GM21529 (cell line): ENCODE measurements around the gene DGKH.
"Not testable (repeated sequence)": the region's sequence is repeated elsewhere in the genome, so short reads cannot be mapped to it uniquely, and the experiment has no call there.

Source experiments
- ATAC-seq: cut with Tn5 transposase; IDR thresholded peaks from one replicate; pipeline ENCODE4 v1.9.1; 2021; ENCODE audit not compliant: unreplicated experiment

Gene DGKH

DNA sequence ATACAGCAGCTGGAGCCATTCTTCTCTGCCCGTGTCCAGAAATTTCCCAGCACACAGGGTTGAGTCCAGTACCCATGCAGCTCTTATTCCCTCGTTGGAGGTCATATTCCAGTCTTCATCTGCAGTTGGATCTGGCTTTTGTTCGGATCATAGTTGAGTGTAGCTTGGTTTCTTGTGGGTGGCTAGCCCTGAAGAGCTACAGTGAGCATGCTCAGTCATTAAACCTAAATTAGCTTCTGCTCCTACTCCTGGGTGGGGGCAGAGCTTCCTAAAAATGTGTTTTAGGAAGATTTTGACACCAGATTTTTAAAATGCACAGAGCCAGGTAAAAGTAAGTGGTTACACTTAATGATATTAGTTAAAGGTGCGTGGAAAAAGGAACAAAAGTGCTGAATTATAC, 64.4 kb downstream of the DGKH start:
- ATAC-seq, result no peak

DNA sequence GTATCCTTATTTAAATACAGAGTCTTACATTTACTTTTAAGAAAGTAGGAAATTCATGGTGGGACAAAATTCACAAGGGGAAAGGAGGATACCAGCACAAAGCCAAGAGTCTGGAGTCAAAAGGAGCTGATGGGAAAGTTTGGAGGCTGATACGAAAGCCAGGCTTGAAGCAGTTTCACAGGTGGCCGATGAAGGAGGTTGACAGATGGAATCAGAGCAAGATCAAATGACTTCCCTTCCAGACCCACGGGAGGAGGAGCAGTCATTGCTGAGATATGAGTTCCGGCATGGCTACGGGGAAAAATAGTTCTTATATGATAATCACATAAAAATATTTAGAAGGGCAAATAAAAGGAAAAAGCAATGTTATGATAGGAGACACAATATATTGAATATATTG, 65.0 kb downstream of the DGKH start:
- no peak for ATAC-seq

DNA sequence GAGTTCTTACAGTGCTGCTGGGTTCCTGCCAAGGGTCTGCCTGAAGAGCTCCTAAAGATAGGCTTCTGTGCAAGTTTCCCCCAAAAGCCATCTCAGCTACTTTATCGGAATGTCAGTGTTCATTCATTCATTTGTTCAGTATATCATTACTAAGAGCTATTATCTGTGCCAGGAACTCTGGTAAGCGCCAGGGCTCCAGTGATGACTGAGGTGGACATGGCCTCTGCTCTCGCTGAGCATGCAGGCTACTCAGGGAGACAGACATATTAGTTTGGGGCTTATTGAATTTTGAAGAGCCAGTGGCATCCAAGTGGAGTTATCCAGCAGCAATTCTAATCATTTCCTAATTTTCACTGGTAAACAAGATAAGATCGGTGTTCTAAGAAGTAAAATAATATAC, 65.8 kb downstream of the DGKH start:
- no peak for ATAC-seq

DNA sequence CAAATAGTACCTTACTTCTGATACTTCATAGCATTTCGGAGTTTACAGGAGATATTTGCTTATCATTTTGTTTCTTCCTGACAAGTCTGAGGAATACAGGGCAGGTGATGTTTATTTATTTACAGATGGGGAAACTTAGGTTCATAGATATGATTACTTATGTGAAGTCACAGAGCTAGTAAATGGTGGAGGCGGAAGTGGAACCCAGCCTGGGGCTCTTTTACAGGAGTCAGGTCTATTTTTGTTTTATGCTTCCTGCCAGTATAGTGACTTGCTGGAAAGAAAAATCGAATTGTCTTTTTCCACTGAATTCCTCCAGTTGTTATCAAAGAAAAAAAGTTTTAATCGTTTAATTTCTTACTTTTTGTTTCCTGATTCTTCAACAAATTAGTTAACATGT, 66.5 kb downstream of the DGKH start:
- ATAC-seq, result no peak

DNA sequence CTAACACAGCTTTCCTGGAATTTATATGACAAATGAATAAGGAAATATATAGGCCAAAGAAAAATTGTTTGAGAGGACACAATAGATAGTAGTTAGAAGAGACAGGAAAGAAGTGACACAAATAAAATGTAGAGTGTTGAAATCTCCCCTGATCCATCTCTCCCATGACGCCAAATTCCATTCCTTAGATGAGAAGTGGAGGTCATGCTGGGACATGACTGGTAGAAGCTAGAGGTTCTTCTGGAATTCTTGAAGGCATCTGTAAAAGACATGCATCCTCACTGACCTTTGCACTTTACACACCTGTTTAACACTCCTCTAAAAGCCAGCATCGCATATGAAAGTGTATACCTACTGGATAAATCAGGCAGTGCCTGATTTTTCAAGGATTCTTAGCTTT, 67.8 kb downstream of the DGKH start:
- no peak for ATAC-seq

DNA sequence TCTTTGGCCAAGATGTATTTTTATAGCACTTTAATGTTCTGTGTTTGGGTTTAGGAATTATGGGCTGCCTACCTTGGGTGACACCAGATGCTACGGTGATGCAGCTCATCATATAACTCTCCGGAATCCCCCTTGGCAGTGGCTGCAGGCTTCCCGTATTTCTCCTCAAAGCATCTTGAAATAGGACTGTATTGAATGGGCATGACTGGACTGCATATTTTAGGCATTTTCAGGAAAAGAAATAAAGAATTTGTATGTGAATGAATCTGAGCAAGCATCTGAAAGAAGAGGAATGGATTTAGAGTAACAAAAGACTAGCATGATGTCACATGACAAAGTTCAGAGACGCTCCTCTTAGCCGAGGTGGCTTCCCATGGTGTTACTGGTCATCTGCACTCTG, 70.6 kb downstream of the DGKH start:
- no peak for ATAC-seq

DNA sequence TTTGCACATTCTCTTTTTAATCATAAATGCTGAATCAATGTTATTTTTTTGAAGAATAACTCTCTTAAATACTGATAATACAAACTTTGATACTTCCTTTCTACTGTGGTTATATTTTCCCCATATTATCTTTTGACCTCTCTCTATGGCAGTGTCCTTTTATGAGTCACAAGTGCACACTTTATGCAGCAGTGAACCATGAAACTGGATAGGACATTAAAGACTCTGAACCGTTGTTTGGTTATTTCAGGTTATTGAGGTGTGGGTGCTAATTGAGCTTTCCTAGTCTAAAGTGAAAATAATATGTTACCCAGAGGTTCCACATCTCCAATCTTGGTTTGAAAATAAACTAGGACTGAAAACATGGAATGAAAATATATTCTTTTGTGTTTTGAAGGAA, 71.4 kb downstream of the DGKH start:
- peak; percentile 49 for ATAC-seq

DNA sequence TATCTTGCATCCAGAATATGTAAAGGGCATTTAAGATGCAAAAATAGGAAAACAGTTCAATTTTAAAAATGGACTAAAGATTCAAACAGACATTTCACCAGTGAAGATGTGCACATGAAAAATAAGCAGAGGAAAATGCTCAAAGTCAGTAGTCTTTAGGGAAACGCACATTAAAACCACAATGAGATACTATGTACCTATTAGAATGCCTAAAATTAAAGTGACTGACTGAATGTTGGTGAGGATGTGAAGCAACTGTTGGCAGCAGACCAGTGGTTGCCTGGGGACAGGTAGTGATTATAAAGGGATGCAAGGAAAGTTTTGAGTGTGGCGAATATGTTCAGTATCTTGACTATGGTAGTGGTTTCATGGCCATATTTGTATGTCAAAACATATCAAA, 75.2 kb downstream of the DGKH start:
- no peak for ATAC-seq

DNA sequence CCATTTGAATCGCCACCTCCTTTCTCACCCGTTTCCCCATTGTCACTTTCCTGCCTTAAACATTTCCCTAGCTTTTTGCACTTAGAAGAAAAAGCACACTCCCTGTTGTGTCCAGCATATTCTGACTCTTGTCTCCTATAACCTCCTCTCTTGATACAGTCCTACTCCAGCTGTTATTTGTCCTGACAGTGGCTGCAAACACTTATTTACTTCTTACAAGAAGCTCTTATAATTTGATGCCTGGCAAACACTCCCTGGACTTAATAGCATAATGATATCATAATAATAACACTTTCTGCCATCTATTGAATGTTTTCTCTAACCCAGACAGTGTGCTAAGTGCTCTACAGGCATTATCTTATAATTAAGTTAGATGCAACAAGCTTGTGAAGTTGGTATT, 76.6 kb downstream of the DGKH start:
- ATAC-seq, result no peak

DNA sequence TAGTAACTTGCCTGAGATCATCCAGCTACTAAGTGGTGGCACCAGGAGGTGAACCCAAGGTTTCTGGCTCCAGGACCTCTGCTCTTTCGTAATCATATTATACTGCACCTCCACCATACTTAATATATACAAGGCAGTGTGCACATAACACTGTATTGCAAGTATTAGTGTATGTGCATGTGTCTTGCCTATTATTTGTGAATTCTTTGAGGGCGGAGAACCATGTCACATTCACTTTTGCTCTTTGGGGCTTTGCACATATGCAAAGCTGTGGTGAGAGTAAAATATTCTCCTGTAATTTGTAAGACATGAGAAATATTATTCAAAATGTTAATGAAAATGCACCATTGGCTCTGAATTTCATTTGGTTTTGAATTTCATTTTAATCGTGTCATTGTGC, 78.6 kb downstream of the DGKH start:
- ATAC-seq, result no peak

DNA sequence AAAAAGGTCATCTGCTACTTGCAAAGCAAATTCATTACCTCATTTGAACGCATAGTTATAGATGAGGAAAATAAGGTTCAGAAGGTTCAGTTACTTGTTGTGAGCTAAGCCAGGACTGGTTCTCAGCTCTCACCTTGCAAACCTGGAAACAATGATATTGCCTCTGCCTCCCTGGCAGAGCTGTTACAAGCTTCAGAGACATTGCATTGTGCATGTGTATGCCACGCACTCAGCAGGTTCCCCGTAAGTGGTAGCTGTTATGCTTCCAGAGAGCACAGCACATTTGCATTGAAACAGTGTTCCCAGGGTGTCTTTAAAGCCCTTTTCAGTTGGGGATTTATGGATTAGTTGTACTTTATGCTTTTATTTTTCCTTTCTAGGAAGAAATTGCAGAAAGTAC, 80.6 kb downstream of the DGKH start:
- ATAC-seq, result no peak

DNA sequence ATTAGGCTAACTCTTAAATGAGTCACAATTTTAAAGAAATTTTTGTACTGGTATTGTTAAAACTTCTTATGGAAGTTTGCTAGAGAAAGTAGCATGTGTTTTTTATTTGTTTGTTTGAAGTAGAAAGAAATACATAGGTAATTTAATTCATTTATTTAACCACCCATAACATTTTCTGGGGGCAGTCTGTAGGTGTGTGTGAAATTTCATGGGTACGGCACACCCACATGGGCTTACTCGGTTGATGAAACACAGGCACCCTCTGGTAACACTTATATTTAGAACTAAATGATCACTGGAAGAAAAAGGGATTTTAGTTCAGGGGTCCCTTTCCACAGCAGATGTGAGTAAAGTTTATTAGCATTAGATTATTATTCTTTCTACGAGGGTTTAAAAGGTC, 88.1 kb downstream of the DGKH start:
- no peak for ATAC-seq

DNA sequence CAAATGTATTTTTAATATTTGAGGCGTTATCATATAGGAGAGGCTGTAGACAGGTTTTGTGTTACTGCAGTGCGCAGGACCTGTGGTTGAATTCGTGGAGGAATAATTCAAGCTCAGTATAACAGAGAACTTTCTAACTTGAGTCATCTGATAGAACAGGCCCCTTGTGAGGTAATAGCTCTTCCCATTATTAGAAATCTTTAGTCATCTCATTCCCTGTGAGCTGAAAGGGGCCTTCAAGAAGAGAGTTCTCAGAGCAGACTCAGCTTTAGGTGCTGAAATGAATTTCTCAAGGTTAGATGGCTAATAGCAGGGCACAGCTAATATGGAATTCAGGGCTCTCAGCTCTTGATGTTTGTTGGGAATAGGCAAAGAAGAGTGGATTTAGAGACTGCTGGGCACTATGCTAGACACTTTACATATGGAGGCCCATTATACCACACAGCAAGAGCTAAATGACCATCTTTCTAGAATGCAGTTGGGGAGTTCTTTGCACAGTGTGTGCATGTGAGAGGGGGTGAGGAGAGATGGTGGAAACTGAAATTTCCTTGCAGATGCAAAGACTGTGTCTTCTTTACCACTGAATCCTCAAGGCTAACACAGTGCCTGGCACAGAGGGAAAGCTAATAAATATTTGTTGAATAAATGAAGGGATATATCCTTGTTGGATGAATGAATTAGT, 89.5 kb downstream of the DGKH start:
- ATAC-seq, result peak; percentile 70

DNA sequence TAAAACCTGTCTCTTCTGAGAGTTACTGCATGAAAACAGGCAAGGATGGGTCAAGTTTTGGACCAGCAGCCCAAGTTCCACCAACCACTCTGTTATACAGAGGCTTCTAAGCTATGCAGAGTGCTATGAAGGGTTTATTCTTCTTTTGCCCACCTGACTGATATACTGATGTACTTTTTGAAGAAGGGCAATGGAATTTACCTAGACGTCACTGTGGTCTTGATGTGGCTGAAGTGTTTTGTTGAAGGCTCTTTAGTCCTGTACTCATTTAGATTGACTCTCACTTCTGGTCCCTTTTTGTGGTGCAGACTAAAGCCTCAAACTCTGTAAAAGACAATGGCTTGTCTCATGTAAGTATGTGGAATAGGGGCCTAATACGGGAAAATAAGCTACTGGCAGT, 92.0 kb downstream of the DGKH start:
- ATAC-seq, result peak; percentile 44

DNA sequence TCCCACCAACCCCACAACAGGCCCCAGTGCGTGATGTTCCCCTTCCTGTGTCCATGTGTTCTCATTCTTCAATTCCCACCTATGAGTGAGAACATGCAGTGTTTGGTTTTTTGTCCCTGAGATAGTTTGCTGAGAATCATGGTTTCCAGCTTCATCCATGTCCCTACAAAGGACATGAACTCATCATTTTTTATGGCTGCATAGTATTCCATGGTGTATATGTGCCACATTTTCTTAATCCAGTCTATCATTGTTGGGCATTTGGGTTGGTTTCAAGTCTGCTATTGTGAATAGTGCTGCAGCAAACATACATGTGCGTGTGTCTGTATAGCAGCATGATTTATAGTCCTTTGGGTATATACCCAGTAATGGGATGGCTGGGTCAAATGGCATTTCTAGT, 92.6 kb downstream of the DGKH start:
- ATAC-seq, result not testable (repeated sequence)

DNA sequence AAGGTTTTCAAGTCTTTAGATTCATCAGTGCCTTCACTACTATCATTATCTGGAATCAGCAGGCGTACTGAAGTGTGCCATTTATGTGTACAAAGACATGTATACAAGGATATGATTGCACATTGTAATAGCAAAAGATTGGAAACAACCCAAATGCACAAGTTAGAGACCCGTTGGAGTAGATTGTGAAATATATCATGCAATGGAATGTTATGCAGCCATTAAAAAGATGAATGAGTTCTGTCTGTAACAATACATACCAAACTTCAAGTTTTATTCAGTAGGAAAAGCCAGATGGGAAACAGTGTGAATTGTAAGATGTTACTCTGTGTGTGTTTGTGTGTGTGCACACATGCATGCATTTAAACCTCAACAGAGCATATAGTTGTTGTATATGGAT, 97.9 kb downstream of the DGKH start:
- ATAC-seq, result no peak

DNA sequence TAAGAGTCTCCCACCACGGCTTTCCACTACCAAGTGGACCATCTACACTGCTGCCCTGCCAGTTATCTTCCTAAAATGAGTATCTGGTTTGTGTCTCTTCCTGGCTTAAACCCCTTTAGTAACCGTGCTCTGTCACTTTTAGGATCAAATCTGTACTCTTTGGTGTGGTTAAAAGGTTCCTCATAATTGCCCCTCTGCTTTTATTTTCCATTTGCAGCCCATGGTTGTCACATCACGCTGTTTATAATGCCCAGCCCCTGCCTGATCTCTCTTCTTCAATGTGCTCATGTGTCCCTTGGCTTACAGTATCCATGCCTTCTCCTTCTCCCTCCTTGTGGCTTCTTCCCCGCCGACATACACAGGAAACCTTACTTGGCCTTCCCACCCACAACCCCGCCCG, 100.1 kb downstream of the DGKH start:
- no peak for ATAC-seq

DNA sequence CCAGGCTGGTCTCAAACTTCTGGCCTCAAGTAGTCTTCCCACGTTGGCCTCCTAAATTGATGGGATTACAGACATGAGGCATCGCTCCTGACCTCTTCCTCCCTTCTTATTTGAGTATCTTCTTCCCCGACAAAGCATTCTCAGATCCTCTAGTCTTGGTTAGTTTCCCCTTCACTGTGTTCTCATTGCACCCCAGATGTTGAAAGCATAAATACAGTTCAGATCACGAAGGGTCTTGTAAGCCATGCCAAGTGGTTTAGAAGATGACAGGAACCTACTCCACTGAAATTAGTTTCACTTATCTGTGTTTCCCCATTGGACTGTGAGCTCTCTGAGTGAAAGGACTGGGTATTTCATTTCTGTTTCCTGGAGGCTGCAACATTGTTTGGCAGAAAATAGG, 100.7 kb downstream of the DGKH start:
- no peak for ATAC-seq

DNA sequence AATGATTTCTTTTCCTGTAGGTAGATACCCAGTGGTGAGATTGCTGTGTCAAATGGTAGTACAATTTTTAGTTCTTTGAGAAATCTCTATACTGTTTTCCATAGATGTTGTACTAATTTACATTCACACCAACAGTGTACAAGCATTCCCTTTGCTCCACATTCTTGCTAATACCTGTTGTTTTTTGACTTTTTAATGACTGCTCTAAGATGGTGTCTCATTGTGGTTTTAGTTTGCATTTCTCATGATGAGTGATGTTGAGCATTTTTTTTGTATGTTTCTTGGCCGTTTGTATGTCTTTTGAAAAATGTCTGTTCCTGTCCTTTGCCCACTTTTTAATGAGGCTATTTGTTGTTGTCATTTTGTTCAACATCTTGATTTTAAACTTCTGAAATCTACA, 103.3 kb downstream of the DGKH start:
- no peak for ATAC-seq

DNA sequence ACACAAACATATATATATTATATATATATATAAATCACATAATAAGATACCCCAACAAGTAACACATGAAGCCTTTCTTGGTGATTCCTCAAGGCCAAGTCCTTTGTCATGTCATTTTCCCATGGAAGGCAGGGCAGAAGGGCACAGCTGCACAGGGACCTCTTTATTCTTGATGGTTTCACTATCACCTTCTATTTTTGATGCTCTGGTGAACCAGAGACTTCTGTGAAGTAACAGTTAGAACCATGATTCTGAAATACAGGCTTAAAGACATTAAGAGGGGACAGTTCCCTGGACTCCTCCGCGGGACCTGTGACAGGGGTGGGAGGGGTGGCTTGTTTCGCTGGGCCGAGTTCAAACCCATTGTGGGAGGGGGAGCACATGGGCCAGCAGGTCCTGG, 104.0 kb downstream of the DGKH start:
- ATAC-seq, result no peak

DNA sequence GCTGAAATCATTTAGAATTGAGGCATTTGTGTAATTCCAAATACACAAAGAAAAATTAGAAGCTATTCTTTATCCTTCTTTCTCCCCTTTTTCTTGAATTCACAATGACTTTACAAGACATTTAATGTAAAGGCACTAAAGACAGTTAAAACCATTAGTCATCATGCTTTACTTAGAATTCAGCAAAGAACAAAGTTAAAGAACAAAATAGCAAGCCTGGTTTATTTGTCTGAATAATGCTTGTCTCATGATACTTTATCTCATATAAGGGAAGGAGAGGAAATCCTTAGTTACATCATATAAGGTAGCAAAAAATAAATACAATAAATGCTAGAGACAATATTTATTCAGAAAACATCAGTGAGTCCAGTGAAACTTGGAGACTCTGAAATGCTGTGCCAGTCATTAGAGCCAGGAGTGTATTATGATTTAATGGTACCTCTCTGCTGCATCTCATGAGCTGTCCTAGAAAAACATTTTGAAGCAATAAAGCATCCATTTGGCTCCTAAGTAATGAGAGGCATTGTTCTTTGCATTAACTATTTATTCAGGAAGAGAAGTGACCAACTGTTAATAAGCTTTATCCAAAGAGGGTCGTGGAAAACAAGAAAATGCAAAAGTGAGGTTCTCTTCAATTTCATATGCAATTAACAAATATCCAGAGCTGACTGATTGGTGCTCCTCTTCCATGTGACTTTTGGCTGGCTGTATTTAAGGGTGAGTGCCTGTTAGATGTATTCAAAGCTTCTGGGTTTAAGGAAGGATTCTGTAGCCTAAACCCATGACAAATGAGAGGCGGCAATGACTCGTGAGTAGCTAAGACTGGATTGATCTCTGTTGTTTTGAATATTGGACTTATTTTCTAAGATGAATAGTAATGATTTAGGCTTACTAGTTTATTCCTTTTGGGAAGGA, 105.0 kb downstream of the DGKH start:
- no peak for ATAC-seq

DNA sequence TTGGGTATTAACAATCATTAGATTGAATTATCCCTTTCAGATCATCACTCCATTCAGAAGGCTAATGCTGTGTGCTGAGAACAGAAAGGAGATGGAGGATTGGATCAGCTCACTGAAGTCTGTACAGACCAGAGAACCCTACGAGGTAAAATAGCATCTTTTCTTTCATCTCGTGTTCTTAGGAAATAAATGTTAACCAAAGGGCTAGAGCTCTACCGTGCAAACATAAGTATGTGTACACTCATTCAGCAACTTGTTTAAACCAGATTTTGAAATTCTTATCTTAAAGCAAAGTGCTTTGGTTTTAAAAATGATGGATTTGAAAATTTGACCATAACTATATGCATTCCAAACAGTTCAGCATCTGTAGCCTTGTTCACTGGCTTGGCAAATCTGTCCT, 106.8 kb downstream of the DGKH start:
- no peak for ATAC-seq

DNA sequence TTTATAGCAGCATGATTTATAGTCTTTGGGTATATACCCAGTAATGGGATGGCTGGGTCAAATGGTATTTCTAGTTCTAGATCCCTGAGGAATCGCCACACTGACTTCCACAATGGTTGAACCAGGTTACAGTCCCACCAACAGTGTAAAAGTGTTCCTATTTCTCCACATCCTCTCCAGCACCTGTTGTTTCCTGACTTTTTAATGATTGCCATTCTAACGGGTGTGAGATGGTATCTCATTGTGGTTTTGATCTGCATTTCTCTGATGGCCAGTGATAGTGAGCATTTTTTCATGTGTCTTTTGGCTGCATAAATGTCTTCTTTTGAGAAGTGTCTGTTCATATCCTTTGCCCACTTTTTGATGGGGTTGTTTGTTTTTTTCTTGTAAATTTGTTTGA, 114.9 kb downstream of the DGKH start:
- not testable (repeated sequence) for ATAC-seq
